GM12878 (cell line): Measurements from ENCODE around the gene F2RL1. TPM values are rescaled to one million over a fixed set of nuclear protein-coding genes. Genes with fewer than 3 reads are reported as not detected.

Source experiments
- BCL3 ChIP-seq: IDR thresholded peaks from 2 replicates; pipeline ENCODE4 v1.6.1; 2011; ENCODE audit warnings: borderline replicate concordance, low read depth, mild to moderate bottlenecking, moderate library complexity, low read length; ENCODE audit not compliant: insufficient read depth, poor library complexity, severe bottlenecking
- BHLHE40 ChIP-seq, 2 experiments: fragments of 450-650 bp in 1 of 2; IDR thresholded peaks; 2 replicates each; pipeline ENCODE4 v1.6.1; 2011 to 2017; ENCODE audit warnings: low read depth in 2 of 2, borderline replicate concordance in 1 of 2, improper control_type of control experiment in 1 of 2, low read length in 1 of 2, mild to moderate bottlenecking in 1 of 2
- BMI1 ChIP-seq: fragments of 450-650 bp; IDR thresholded peaks from 2 replicates; pipeline ENCODE4 v1.6.1; 2016; ENCODE audit warnings: mild to moderate bottlenecking, moderate library complexity, borderline replicate concordance
- BRCA1 ChIP-seq: IDR thresholded peaks from 2 replicates; pipeline ENCODE4 v1.6.1; 2011; ENCODE audit warnings: low read depth, low read length, improper control_type of control experiment
- CBFB ChIP-seq: IDR thresholded peaks from 2 replicates; pipeline ENCODE4 v1.6.1; 2016; ENCODE audit warnings: antibody characterized with exemption, low read depth
- EP300 ChIP-seq, 2 experiments: fragments of 150-350 bp in 1 of 2; IDR thresholded peaks; 2 replicates each; pipeline ENCODE4 v1.6.1; 2011 to 2012; ENCODE audit warnings: low read depth in 2 of 2, low read length in 2 of 2, borderline replicate concordance in 1 of 2, improper control_type of control experiment in 1 of 2, inconsistent platforms in 1 of 2; ENCODE audit not compliant: control insufficient read depth in 1 of 2
- ESRRA ChIP-seq: IDR thresholded peaks from 2 replicates; pipeline ENCODE4 v1.6.1; 2012; ENCODE audit warnings: mild to moderate bottlenecking, low read length, improper control_type of control experiment
- HCFC1 ChIP-seq: fragments of 150-350 bp; IDR thresholded peaks from 2 replicates; pipeline ENCODE4 v1.6.1; 2014; ENCODE audit warnings: low read length
- HDGF ChIP-seq: fragments of 450-650 bp; IDR thresholded peaks from 2 replicates; pipeline ENCODE4 v1.6.1; 2016; ENCODE audit warnings: antibody characterized with exemption
- KLF5 ChIP-seq: fragments of 450-650 bp; IDR thresholded peaks from 2 replicates; pipeline ENCODE4 v1.6.1; 2014; ENCODE audit warnings: mild to moderate bottlenecking; ENCODE audit not compliant: partially characterized antibody
- LARP7 ChIP-seq: fragments of 450-650 bp; IDR thresholded peaks from 2 replicates; pipeline ENCODE4 v1.6.1; 2017; ENCODE audit warnings: mild to moderate bottlenecking
- MLLT1 ChIP-seq: fragments of 450-650 bp; IDR thresholded peaks from 2 replicates; pipeline ENCODE4 v1.6.1; 2016; ENCODE audit warnings: mild to moderate bottlenecking
- MXI1 ChIP-seq: fragments of 150-350 bp; IDR thresholded peaks from 2 replicates; pipeline ENCODE4 v1.6.1; 2011; ENCODE audit warnings: low read depth, mild to moderate bottlenecking, inconsistent platforms, low read length, improper control_type of control experiment
- NFIC ChIP-seq: IDR thresholded peaks from 2 replicates; pipeline ENCODE4 v1.6.1; 2012; ENCODE audit warnings: low read depth, mild to moderate bottlenecking, inconsistent platforms, low read length, moderate library complexity
- NFYB ChIP-seq: IDR thresholded peaks from 2 replicates; pipeline ENCODE4 v1.6.1; 2011; ENCODE audit warnings: low read depth, mild to moderate bottlenecking, low read length, improper control_type of control experiment, moderate library complexity; ENCODE audit not compliant: insufficient read depth
- PML ChIP-seq: IDR thresholded peaks from 2 replicates; pipeline ENCODE4 v1.6.1; 2012; ENCODE audit warnings: low read length, inconsistent platforms
- RUNX3 ChIP-seq: IDR thresholded peaks from 2 replicates; pipeline ENCODE4 v1.6.1; 2012; ENCODE audit warnings: low read length, inconsistent platforms
- SIN3A ChIP-seq: IDR thresholded peaks from 2 replicates; pipeline ENCODE4 v1.6.1; 2012; ENCODE audit warnings: low read depth, low read length, improper control_type of control experiment
- SIX5 ChIP-seq: IDR thresholded peaks from 2 replicates; pipeline ENCODE4 v1.6.1; 2011; ENCODE audit warnings: mild to moderate bottlenecking, low read depth, low read length, moderate library complexity; ENCODE audit not compliant: severe bottlenecking
- SKIL ChIP-seq: fragments of 450-650 bp; IDR thresholded peaks from 2 replicates; pipeline ENCODE4 v1.6.1; 2017; ENCODE audit warnings: mild to moderate bottlenecking, low read depth, inconsistent platforms; ENCODE audit not compliant: poor library complexity, severe bottlenecking
- SP1 ChIP-seq: IDR thresholded peaks from one replicate; pipeline ENCODE4 v1.6.1; 2011; ENCODE audit warnings: low read depth, low read length
- SPI1 ChIP-seq: IDR thresholded peaks from 2 replicates; pipeline ENCODE4 v1.6.1; 2011; ENCODE audit warnings: low read depth, mild to moderate bottlenecking, low read length, moderate library complexity, borderline replicate concordance; ENCODE audit not compliant: insufficient read depth
- STAT1 ChIP-seq: fragments of 450-650 bp; conservative IDR thresholded peaks from 2 replicates; pipeline ENCODE4 v1.6.1; 2014; ENCODE audit warnings: antibody characterized with exemption, mild to moderate bottlenecking
- TCF12 ChIP-seq: IDR thresholded peaks from 2 replicates; pipeline ENCODE4 v1.6.1; 2011; ENCODE audit warnings: low read depth, mild to moderate bottlenecking, low read length
- WRNIP1 ChIP-seq: IDR thresholded peaks from 2 replicates; pipeline ENCODE4 v1.6.1; 2011; ENCODE audit warnings: low read depth, low read length, improper control_type of control experiment, borderline replicate concordance
- ZNF274 ChIP-seq: IDR thresholded peaks from one replicate; pipeline ENCODE4 v1.8.0; 2011; ENCODE audit not compliant: insufficient read length, insufficient read depth
- ZSCAN29 ChIP-seq: fragments of 450-650 bp; IDR thresholded peaks from 2 replicates; pipeline ENCODE4 v1.6.1; 2017; ENCODE audit warnings: mild to moderate bottlenecking, moderate library complexity
- ZZZ3 ChIP-seq: IDR thresholded peaks from 2 replicates; pipeline ENCODE4 v1.6.1; 2011; ENCODE audit warnings: low read depth; ENCODE audit not compliant: control insufficient read depth, insufficient read length
- polyA plus RNA-seq, 11 experiments: library from polyadenylated mRNA; depleted of rRNA in 4 of 11; unstranded in 6 of 11; stranded (reverse) in 5 of 11; fragments of >200 nt; fragmentation: Nextera tagmentation in 4 of 11; fragmentation: Illumina TruSeq in 1 of 11; extraction: Ambion mirVana in 4 of 11; extraction: Trizol in 1 of 11; gene quantifications; 1 replicate in 1 of 11; 2 replicates in 10 of 11; pipeline versions ENCODE4 v1.2.1 to v1.2.3, GENCODE V29; 2011 to 2016; ENCODE audit warnings: inconsistent platforms in 2 of 11, missing spikeins in 2 of 11, low read depth in 1 of 11
- total RNA-seq, 4 experiments: library from RNA; depleted of rRNA in 3 of 4; stranded (reverse); fragments of >200 nt in 3 of 4; fragmentation: Illumina TruSeq in 1 of 4; extraction: Trizol in 1 of 4; gene quantifications; 2 replicates each; pipeline versions ENCODE4 v1.2.1 to v1.2.3, GENCODE V29; 2013 to 2021

F2RL1 gene
- total and polyA plus RNA-seq, 10 of the 15 experiments (the other 5 are each of a cell fraction or from before 2014, with no cell fraction given) = 0.04 to 0.10 TPM; not detected in 8

GRCh38 chr5:76831110-76831452 lies 12.3 kb downstream of the F2RL1 start (continued):
- TF ChIP-seq SPI1 = no peak
- TF ChIP-seq NFYB = no peak
- TF ChIP-seq ESRRA = no peak
- no peak for TF ChIP-seq STAT1
- no peak for TF ChIP-seq PML
- no peak for TF ChIP-seq ZNF274
- TF ChIP-seq SIN3A = no peak
- no peak for TF ChIP-seq HCFC1
- no peak for TF ChIP-seq HDGF
- no peak for TF ChIP-seq MXI1
- peak; percentile 88 for TF ChIP-seq BCL3
- TF ChIP-seq SIX5 = no peak
- TF ChIP-seq BRCA1 = no peak
- no peak for TF ChIP-seq LARP7
- TF ChIP-seq WRNIP1 = no peak
- peak; percentile 42 for TF ChIP-seq SKIL
- peak in 1 of 2 experiments; percentile 67; a peak in 1 of 4 replicates for TF ChIP-seq EP300 (IDR thresholded peaks at IDR 0.05; ENCODE audit: borderline replicate concordance in 1 of 2, control insufficient read depth in 1 of 2, low read depth in 2 of 2, low read length in 2 of 2)
- TF ChIP-seq RUNX3 = peak; percentile 98
- TF ChIP-seq BHLHE40 (IDR thresholded peaks at IDR 0.05; ENCODE audit: borderline replicate concordance in 1 of 2, low read depth in 2 of 2, low read length in 1 of 2) = peak; percentile 62 to 75; a peak in 2 of 4 replicates
- peak; percentile 88 for TF ChIP-seq CBFB
- TF ChIP-seq KLF5 = no peak
- no peak for TF ChIP-seq ZSCAN29
- TF ChIP-seq SP1 = no peak
- no peak; the same call in 1 of the 2 replicates for TF ChIP-seq MLLT1
- peak; percentile 78 for TF ChIP-seq NFIC
- TF ChIP-seq TCF12 = no peak
- no peak for TF ChIP-seq BMI1
- no peak for TF ChIP-seq ZZZ3
